H1 (cell line): ENCODE measurements around the gene SEMA3E. TPM values are rescaled to one million over a fixed set of nuclear protein-coding genes. Genes with fewer than 3 reads are reported as not detected.

Source experiments
- ASH2L ChIP-seq: fragments of 200-600, 300-600 bp; sonication (generic); IDR thresholded peaks from one replicate; pipeline ENCODE4 v1.7.1; 2017; ENCODE audit warnings: low read length
- BCL11A ChIP-seq, 2 experiments: IDR thresholded peaks; one replicate each; pipeline ENCODE4 v1.6.1; 2011; ENCODE audit warnings: low read depth in 2 of 2, low read length in 2 of 2, mild to moderate bottlenecking in 2 of 2
- JUN ChIP-seq: IDR thresholded peaks from 2 replicates; pipeline ENCODE4 v1.6.1; 2011; ENCODE audit warnings: low read depth, mild to moderate bottlenecking, improper control_type of control experiment, low read length
- SAP30 ChIP-seq: fragments of 300-600 bp; sonication (generic); IDR thresholded peaks from 2 replicates; pipeline ENCODE4 v1.7.1; 2012; ENCODE audit warnings: low read length, moderate library complexity, mild to moderate bottlenecking, inconsistent platforms; ENCODE audit not compliant: insufficient read depth, insufficient replicate concordance
- SP1 ChIP-seq: IDR thresholded peaks from 2 replicates; pipeline ENCODE4 v1.6.1; 2011; ENCODE audit warnings: low read depth, low read length
- SP4 ChIP-seq: IDR thresholded peaks from 2 replicates; pipeline ENCODE4 v1.6.1; 2012; ENCODE audit warnings: low read length, inconsistent platforms
- TAF1 ChIP-seq: IDR thresholded peaks from 2 replicates; pipeline ENCODE4 v1.6.1; 2011; ENCODE audit warnings: mild to moderate bottlenecking, low read depth, low read length
- polyA plus RNA-seq, 7 experiments: library from polyadenylated mRNA; depleted of rRNA in 3 of 7; stranded (reverse) in 5 of 7; unstranded in 2 of 7; fragments of >200 nt in 5 of 7; fragments of 200-250 nt in 2 of 7; gene quantifications; 1 replicate in 5 of 7; 2 replicates in 1 of 7; 4 replicates in 1 of 7; pipeline versions ENCODE4 v1.2.1 to v1.2.3, GENCODE V29; 2011 to 2013; ENCODE audit warnings: missing spikeins in 2 of 7, mixed read lengths in 2 of 7
- total RNA-seq: library from RNA; stranded (reverse); fragmentation: NEBNext Ultra II Directional; extraction: Animal tissue kit (Norgen Biotek cat#: 25700); gene quantifications from 2 replicates; pipeline ENCODE4 v1.2.1, GENCODE V29; 2021
- TF ChIP-seq, protein P1 (sequence below): fragments of 300-600 bp; sonication (generic); IDR thresholded peaks from 2 replicates; pipeline ENCODE4 v1.7.1; 2012; ENCODE audit warnings: low read length, moderate library complexity, mild to moderate bottlenecking, inconsistent platforms; ENCODE audit not compliant: insufficient replicate concordance

SEMA3E gene
- total and polyA plus RNA-seq, 2 of the 8 experiments (the other 6 are each of a cell fraction or from before 2014, with no cell fraction given): 0.93 to 0.94 TPM

DNA sequence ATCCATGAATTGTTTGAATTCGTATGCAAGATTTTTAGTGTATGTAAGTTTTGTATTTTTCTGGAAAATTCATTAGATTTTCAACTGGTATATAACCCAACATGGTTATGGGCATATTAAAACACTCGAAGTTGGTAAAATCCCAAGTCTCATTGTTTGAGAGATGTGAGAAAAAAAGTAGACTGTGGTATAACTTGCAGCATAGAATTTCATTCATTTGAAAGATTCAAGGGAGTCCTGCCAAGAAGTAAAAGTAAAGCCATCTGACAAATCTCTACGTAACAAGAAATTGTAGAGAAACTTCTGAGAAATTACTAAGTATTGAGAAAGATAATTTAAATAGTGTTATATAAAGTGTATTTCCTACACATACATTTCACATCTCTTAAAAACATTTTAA, 40.2 kb downstream of the SEMA3E start (continued):
- TF ChIP-seq, protein P1, sequence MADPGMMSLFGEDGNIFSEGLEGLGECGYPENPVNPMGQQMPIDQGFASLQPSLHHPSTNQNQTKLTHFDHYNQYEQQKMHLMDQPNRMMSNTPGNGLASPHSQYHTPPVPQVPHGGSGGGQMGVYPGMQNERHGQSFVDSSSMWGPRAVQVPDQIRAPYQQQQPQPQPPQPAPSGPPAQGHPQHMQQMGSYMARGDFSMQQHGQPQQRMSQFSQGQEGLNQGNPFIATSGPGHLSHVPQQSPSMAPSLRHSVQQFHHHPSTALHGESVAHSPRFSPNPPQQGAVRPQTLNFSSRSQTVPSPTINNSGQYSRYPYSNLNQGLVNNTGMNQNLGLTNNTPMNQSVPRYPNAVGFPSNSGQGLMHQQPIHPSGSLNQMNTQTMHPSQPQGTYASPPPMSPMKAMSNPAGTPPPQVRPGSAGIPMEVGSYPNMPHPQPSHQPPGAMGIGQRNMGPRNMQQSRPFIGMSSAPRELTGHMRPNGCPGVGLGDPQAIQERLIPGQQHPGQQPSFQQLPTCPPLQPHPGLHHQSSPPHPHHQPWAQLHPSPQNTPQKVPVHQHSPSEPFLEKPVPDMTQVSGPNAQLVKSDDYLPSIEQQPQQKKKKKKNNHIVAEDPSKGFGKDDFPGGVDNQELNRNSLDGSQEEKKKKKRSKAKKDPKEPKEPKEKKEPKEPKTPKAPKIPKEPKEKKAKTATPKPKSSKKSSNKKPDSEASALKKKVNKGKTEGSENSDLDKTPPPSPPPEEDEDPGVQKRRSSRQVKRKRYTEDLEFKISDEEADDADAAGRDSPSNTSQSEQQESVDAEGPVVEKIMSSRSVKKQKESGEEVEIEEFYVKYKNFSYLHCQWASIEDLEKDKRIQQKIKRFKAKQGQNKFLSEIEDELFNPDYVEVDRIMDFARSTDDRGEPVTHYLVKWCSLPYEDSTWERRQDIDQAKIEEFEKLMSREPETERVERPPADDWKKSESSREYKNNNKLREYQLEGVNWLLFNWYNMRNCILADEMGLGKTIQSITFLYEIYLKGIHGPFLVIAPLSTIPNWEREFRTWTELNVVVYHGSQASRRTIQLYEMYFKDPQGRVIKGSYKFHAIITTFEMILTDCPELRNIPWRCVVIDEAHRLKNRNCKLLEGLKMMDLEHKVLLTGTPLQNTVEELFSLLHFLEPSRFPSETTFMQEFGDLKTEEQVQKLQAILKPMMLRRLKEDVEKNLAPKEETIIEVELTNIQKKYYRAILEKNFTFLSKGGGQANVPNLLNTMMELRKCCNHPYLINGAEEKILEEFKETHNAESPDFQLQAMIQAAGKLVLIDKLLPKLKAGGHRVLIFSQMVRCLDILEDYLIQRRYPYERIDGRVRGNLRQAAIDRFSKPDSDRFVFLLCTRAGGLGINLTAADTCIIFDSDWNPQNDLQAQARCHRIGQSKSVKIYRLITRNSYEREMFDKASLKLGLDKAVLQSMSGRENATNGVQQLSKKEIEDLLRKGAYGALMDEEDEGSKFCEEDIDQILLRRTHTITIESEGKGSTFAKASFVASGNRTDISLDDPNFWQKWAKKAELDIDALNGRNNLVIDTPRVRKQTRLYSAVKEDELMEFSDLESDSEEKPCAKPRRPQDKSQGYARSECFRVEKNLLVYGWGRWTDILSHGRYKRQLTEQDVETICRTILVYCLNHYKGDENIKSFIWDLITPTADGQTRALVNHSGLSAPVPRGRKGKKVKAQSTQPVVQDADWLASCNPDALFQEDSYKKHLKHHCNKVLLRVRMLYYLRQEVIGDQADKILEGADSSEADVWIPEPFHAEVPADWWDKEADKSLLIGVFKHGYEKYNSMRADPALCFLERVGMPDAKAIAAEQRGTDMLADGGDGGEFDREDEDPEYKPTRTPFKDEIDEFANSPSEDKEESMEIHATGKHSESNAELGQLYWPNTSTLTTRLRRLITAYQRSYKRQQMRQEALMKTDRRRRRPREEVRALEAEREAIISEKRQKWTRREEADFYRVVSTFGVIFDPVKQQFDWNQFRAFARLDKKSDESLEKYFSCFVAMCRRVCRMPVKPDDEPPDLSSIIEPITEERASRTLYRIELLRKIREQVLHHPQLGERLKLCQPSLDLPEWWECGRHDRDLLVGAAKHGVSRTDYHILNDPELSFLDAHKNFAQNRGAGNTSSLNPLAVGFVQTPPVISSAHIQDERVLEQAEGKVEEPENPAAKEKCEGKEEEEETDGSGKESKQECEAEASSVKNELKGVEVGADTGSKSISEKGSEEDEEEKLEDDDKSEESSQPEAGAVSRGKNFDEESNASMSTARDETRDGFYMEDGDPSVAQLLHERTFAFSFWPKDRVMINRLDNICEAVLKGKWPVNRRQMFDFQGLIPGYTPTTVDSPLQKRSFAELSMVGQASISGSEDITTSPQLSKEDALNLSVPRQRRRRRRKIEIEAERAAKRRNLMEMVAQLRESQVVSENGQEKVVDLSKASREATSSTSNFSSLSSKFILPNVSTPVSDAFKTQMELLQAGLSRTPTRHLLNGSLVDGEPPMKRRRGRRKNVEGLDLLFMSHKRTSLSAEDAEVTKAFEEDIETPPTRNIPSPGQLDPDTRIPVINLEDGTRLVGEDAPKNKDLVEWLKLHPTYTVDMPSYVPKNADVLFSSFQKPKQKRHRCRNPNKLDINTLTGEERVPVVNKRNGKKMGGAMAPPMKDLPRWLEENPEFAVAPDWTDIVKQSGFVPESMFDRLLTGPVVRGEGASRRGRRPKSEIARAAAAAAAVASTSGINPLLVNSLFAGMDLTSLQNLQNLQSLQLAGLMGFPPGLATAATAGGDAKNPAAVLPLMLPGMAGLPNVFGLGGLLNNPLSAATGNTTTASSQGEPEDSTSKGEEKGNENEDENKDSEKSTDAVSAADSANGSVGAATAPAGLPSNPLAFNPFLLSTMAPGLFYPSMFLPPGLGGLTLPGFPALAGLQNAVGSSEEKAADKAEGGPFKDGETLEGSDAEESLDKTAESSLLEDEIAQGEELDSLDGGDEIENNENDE: no peak
- TF ChIP-seq SP1 (no peak), ASH2L (no peak), SAP30 (no peak), SP4 (no peak), TAF1 (no peak), BCL11A (IDR thresholded peaks at IDR 0.05; ENCODE audit: low read depth in 2 of 2, low read length in 2 of 2) (no peak), JUN (no peak)
- TF ChIP-seq, all 59 proteins: peak for 0
